ENCODE data around the gene KLHL29. TPM values are rescaled to one million over a fixed set of nuclear protein-coding genes. Genes with fewer than 3 reads are reported as not detected.

KLHL29 gene
- total RNA-seq, 6 experiments from 2014 or later: 1.2 to 10.2 (median 6.4) TPM

- H3K27me3 ChIP-seq: no peaks in the 10 kb centered on the region
Observed at GRCh38 chr2:23680951-23681350, 296.0 kb downstream of the KLHL29 start.

GRCh38 chr2:23681356-23682140 is 296.6 kb downstream of the KLHL29 start:
- 93% methylated on average over 3 of the region's 15 CpGs for WGBS (ENCODE audit: insufficient coverage, low coverage, low lambda C conversion rate, missing lambda C conversion rate)
- Histone ChIP-seq H3K36me3 (no peaks in the 10 kb centered on the region), H3K4me1 (no peaks in the 10 kb centered on the region), H3K4me3 (no peak overlapping the region), H3K9me3 (no peaks in the 10 kb centered on the region), H3K27ac (no peak overlapping the region), H3K27me3 (no peaks in the 10 kb centered on the region)
- TF ChIP-seq CTCF (IDR thresholded peaks at IDR 0.05) (no peak), POLR2A (IDR thresholded peaks at IDR 0.05) (no peak)
- ATAC-seq (no peak), DNase-seq (no peak)
- intact Hi-C loops (cut with DNase I): no loop called here

More at GRCh38 chr2:23680951-23681350, 296.0 kb downstream of the KLHL29 start:
- H3K36me3 ChIP-seq: no peaks in the 10 kb centered on the region
- TF ChIP-seq POLR2A (IDR thresholded peaks at IDR 0.05) (no peak), CTCF (IDR thresholded peaks at IDR 0.05) (no peak)
- H3K9me3 ChIP-seq: no peaks in the 10 kb centered on the region
- intact Hi-C loops (cut with DNase I): no loop called here
- no peak for ATAC-seq
- no peak overlapping the region for H3K27ac ChIP-seq
- no peak for DNase-seq
- no peak overlapping the region for H3K4me3 ChIP-seq
- WGBS (ENCODE audit: insufficient coverage, low coverage, low lambda C conversion rate, missing lambda C conversion rate): no CpG with 5 or more reads among the region's 8 CpGs
- H3K4me1 ChIP-seq: no peaks in the 10 kb centered on the region

GRCh38 chr2:23682481-23682880 is 297.5 kb downstream of the KLHL29 start:
- no peak overlapping the region for H3K4me3 ChIP-seq
- H3K36me3 ChIP-seq: no peaks in the 10 kb centered on the region
- WGBS (ENCODE audit: insufficient coverage, low coverage, low lambda C conversion rate, missing lambda C conversion rate): 100% methylated on average over 4 of the region's 11 CpGs
- H3K27me3 ChIP-seq: no peaks in the 10 kb centered on the region
- TF ChIP-seq CTCF (IDR thresholded peaks at IDR 0.05): no peak
- no peak for TF ChIP-seq POLR2A (IDR thresholded peaks at IDR 0.05)
- no peaks in the 10 kb centered on the region for H3K9me3 ChIP-seq
- no peak for ATAC-seq
- no peak for DNase-seq
- intact Hi-C loops (cut with DNase I): no loop called here
- H3K4me1 ChIP-seq: no peaks in the 10 kb centered on the region
- H3K27ac ChIP-seq: no peak overlapping the region

GRCh38 chr2:23683001-23683400 is 298.0 kb downstream of the KLHL29 start:
- Histone ChIP-seq H3K27me3 (no peaks in the 10 kb centered on the region), H3K36me3 (no peaks in the 10 kb centered on the region), H3K4me1 (no peaks in the 10 kb centered on the region), H3K9me3 (no peaks in the 10 kb centered on the region), H3K4me3 (no peak overlapping the region), H3K27ac (no peak overlapping the region)
- TF ChIP-seq CTCF (IDR thresholded peaks at IDR 0.05): no peak
- TF ChIP-seq POLR2A (IDR thresholded peaks at IDR 0.05): no peak
- WGBS (ENCODE audit: insufficient coverage, low coverage, low lambda C conversion rate, missing lambda C conversion rate): no CpG with 5 or more reads among the region's 7 CpGs
- ATAC-seq (no peak), DNase-seq (no peak)
- intact Hi-C loops (cut with DNase I): no loop called here
